Measurements from ENCODE around the gene GPR137C.

DNA sequence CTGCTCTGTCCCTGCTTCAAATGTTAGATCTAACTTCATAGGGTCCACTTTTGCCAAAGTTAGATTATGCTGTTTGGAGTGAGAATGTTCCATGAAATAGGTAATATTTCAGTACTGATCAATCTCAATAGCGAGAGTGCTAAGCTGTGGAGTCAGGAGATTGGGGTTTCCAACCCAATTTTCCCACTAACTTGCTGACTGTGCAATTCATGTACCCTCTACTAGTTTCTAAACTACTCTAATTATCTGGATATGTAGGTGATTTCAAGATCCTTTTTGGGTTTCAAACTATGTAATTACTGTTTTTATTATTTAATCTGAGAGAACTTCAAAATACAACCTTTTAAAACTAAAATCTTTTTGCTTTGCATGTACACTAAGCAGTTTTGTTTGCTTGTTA lies 45.9 kb downstream of the GPR137C start:
- TF ChIP-seq CTCF (IDR thresholded peaks at IDR 0.05) = no peak
- TF ChIP-seq POLR2A (IDR thresholded peaks at IDR 0.05) = no peak

Measured in uterus (tissue), 2 donors.